Bronchial epithelial cell (primary cell): ENCODE data around the gene EAF1. TPM values are rescaled to one million over a fixed set of nuclear protein-coding genes. Genes with fewer than 3 reads are reported as not detected.

Experiments used
- DNase-seq: peaks from one replicate; pipeline ENCODE4 v3.0.0-alpha.2; 2010; ENCODE audit warnings: low read depth
- FAIRE-seq: peaks from 2 replicates; lab custom pipeline; 2011; peaks lifted over from hg19 to GRCh38; lab: Jason Lieb, UNC
- H3K27me3 ChIP-seq: 2 replicates; pipeline ENCODE4 v1.5.1; 2011; ENCODE audit warnings: low read length; ENCODE audit not compliant: control insufficient read depth, insufficient read depth
- H3K36me3 ChIP-seq: 2 replicates; pipeline ENCODE4 v1.5.1; 2011; ENCODE audit warnings: low read length; ENCODE audit not compliant: control insufficient read depth, insufficient read depth
- H3K4me3 ChIP-seq: 2 replicates; pipeline ENCODE4 v1.5.1; 2011; ENCODE audit warnings: mild to moderate bottlenecking, low read depth, low read length, control low read depth
- CTCF ChIP-seq: IDR thresholded peaks from 2 replicates; pipeline ENCODE4 v1.5.1; 2011; ENCODE audit warnings: mild to moderate bottlenecking, moderate library complexity, low read length, control low read depth, inconsistent platforms; ENCODE audit not compliant: insufficient read depth, severe bottlenecking
- total RNA-seq: library from RNA; depleted of rRNA; stranded (reverse); fragments of >200 nt; gene quantifications from 2 replicates; pipeline ENCODE4 v1.2.1, GENCODE V29; 2014

The EAF1 gene
- total RNA-seq, 1 donor from 2014 or later: 34.0 TPM

GRCh38 chr3:15449489-15450224 lies 22.3 kb downstream of the EAF1 start:
- FAIRE-seq (no peak), DNase-seq (no peak)
- Histone ChIP-seq H3K27me3 (no peaks in the 10 kb centered on the region), H3K4me3 (no peak overlapping the region), H3K36me3 (no peaks in the 10 kb centered on the region)
- TF ChIP-seq CTCF: no peak

GRCh38 chr3:15450438-15451215 lies 23.2 kb downstream of the EAF1 start:
- Histone ChIP-seq H3K27me3 (no peaks in the 10 kb centered on the region), H3K4me3 (no peak overlapping the region), H3K36me3 (no peaks in the 10 kb centered on the region)
- DNase-seq (no peak), FAIRE-seq (no peak)
- TF ChIP-seq CTCF: no peak

- DNase-seq (no peak), FAIRE-seq (no peak)
- Histone ChIP-seq H3K36me3 (no peaks in the 10 kb centered on the region), H3K27me3 (no peaks in the 10 kb centered on the region), H3K4me3 (no peak overlapping the region)
- no peak for TF ChIP-seq CTCF
Measured at GRCh38 chr3:15451216-15452113, 24.1 kb downstream of the EAF1 start.

GRCh38 chr3:15452156-15452555 lies 24.8 kb downstream of the EAF1 start:
- no peak for DNase-seq

GRCh38 chr3:15452961-15453360 lies 25.6 kb downstream of the EAF1 start:
- no peak for FAIRE-seq
- no peak for TF ChIP-seq CTCF
- H3K4me3 ChIP-seq: no peak overlapping the region
- DNase-seq: no peak
- H3K27me3 ChIP-seq: no peaks in the 10 kb centered on the region
- H3K36me3 ChIP-seq: no peaks in the 10 kb centered on the region

More at GRCh38 chr3:15452156-15452555, 24.8 kb downstream of the EAF1 start:
- no peak for FAIRE-seq
- no peaks in the 10 kb centered on the region for H3K36me3 ChIP-seq
- no peak overlapping the region for H3K4me3 ChIP-seq
- H3K27me3 ChIP-seq: no peaks in the 10 kb centered on the region
- TF ChIP-seq CTCF: no peak
